ENCODE measurements around the gene CREBBP.

GRCh38 chr16:3716831-3717234 is 163.7 kb downstream of the CREBBP start:
- TF ChIP-seq CTCF (conservative IDR thresholded peaks at IDR 0.05; ENCODE audit: low read depth in 2 of 2) (no peak), EZH2phosphoT487 (IDR thresholded peaks at IDR 0.05; ENCODE audit: unreplicated experiment) (no peak), EZH2 (IDR thresholded peaks at IDR 0.05; ENCODE audit: low read depth, unreplicated experiment) (no peak), POLR2AphosphoS5 (IDR thresholded peaks at IDR 0.05; ENCODE audit: low read depth) (no peak), JUNB (IDR thresholded peaks at IDR 0.05; ENCODE audit: unreplicated experiment) (no peak), ZNF462 (CRISPR knock-in tag; IDR thresholded peaks at IDR 0.05) (no peak), CREB1 (CRISPR knock-in tag; IDR thresholded peaks at IDR 0.05; ENCODE audit: low read depth) (no peak), ETS1 (IDR thresholded peaks at IDR 0.05) (no peak)
